ENCODE results near the gene ABLIM2.

DNA sequence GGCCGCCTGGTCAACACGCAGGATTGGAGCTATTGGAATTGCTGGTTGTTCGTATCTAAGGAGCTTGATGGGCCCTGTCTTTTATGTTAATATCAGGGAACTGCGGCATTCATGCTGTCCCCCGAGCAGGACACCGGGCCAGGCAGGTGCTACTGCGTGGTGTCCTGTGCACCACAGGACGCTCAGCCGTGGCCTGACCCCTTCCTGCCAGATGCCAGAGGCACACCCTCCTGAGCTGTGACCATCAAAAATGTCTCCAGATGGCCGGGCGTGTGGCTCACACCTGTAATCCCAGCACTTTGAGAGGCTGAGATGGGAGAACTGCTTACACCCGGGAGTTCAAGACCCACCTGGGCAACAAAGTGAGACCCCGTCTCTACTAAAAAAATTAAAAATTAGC, 32.1 kb downstream of the ABLIM2 start:
- TF ChIP-seq, protein P1, sequence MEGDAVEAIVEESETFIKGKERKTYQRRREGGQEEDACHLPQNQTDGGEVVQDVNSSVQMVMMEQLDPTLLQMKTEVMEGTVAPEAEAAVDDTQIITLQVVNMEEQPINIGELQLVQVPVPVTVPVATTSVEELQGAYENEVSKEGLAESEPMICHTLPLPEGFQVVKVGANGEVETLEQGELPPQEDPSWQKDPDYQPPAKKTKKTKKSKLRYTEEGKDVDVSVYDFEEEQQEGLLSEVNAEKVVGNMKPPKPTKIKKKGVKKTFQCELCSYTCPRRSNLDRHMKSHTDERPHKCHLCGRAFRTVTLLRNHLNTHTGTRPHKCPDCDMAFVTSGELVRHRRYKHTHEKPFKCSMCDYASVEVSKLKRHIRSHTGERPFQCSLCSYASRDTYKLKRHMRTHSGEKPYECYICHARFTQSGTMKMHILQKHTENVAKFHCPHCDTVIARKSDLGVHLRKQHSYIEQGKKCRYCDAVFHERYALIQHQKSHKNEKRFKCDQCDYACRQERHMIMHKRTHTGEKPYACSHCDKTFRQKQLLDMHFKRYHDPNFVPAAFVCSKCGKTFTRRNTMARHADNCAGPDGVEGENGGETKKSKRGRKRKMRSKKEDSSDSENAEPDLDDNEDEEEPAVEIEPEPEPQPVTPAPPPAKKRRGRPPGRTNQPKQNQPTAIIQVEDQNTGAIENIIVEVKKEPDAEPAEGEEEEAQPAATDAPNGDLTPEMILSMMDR (IDR thresholded peaks at IDR 0.05): no peak
- TF ChIP-seq EP300 (IDR thresholded peaks at IDR 0.05): no peak
- no peak for TF ChIP-seq POLR2A (IDR thresholded peaks at IDR 0.05; ENCODE audit: low read depth)
- no peak for TF ChIP-seq POLR2AphosphoS5 (IDR thresholded peaks at IDR 0.05)
